ENCODE results near the gene LHX5.

- no peak for TF ChIP-seq CTCF (conservative IDR thresholded peaks at IDR 0.05)
- TF ChIP-seq EZH2 (IDR thresholded peaks at IDR 0.05; ENCODE audit: low read depth), result no peak
These were observed 47.2 kb downstream of the LHX5 start for GRCh38 chr12:113424456-113424855.

Data from PC-9 (cell line).